Mesendoderm (in vitro differentiated cells): ENCODE measurements around the gene EPS8. TPM values are rescaled to one million over a fixed set of nuclear protein-coding genes. Genes with fewer than 3 reads are reported as not detected.

ENCODE experiments used
- DNase-seq: peaks from one replicate; pipeline ENCODE4 v3.0.0; 2013
- H2AK5ac ChIP-seq: 2 replicates; pipeline ENCODE4 v1.6.1; 2013; ENCODE audit warnings: low read length, inconsistent platforms
- H2BK120ac ChIP-seq: 2 replicates; pipeline ENCODE4 v1.6.1; 2013; ENCODE audit warnings: low read depth, mild to moderate bottlenecking, low read length, moderate library complexity, mixed read lengths
- H2BK15ac ChIP-seq: replicated peaks from 2 replicates; pipeline ENCODE4 v1.6.1; 2013; ENCODE audit warnings: low read depth, mild to moderate bottlenecking, moderate library complexity
- H2BK5ac ChIP-seq: 2 replicates; pipeline ENCODE4 v1.6.1; 2013; ENCODE audit warnings: low read length, inconsistent platforms
- H3K18ac ChIP-seq: 2 replicates; pipeline ENCODE4 v1.6.1; 2013; ENCODE audit warnings: mild to moderate bottlenecking, low read length, mixed read lengths
- H3K23ac ChIP-seq: one replicate; pipeline ENCODE4 v1.6.1; 2013; ENCODE audit warnings: low read length
- H3K27ac ChIP-seq: 2 replicates; pipeline ENCODE4 v1.5.1; 2013; ENCODE audit warnings: low read depth, mild to moderate bottlenecking, inconsistent platforms, low read length, moderate library complexity
- H3K27me3 ChIP-seq: 2 replicates; pipeline ENCODE4 v1.6.1; 2013; ENCODE audit warnings: low read length, control low read depth, mild to moderate bottlenecking, inconsistent platforms; ENCODE audit not compliant: insufficient read depth, poor library complexity
- H3K36me3 ChIP-seq: 2 replicates; pipeline ENCODE4 v1.6.1; 2013; ENCODE audit warnings: low read length, inconsistent platforms; ENCODE audit not compliant: control insufficient read depth, insufficient read depth
- H3K4ac ChIP-seq: one replicate; pipeline ENCODE4 v1.6.1; 2013; ENCODE audit warnings: low read depth, mild to moderate bottlenecking, low read length, moderate library complexity
- H3K4me1 ChIP-seq: 2 replicates; pipeline ENCODE4 v1.6.1; 2013; ENCODE audit warnings: low read depth, low read length, inconsistent platforms; ENCODE audit not compliant: control insufficient read depth
- H3K4me2 ChIP-seq: 2 replicates; pipeline ENCODE4 v1.6.1; 2013; ENCODE audit warnings: low read length
- H3K4me3 ChIP-seq: 2 replicates; pipeline ENCODE4 v1.5.1; 2013; ENCODE audit warnings: mild to moderate bottlenecking, low read length
- H3K56ac ChIP-seq: one replicate; pipeline ENCODE4 v1.6.1; 2013; ENCODE audit warnings: low read length
- H3K79me1 ChIP-seq: 2 replicates; pipeline ENCODE4 v1.6.1; 2013; ENCODE audit warnings: low read length, inconsistent platforms
- H3K79me2 ChIP-seq: 2 replicates; pipeline ENCODE4 v1.6.1; 2013; ENCODE audit warnings: mild to moderate bottlenecking, low read length; ENCODE audit not compliant: control insufficient read depth, insufficient read depth
- H3K9ac ChIP-seq: 2 replicates; pipeline ENCODE4 v1.6.1; 2013; ENCODE audit warnings: low read length, inconsistent platforms
- H4K5ac ChIP-seq: one replicate; pipeline ENCODE4 v1.6.1; 2013; ENCODE audit warnings: low read length
- H4K8ac ChIP-seq: one replicate; pipeline ENCODE4 v1.6.1; 2013; ENCODE audit warnings: low read depth, mild to moderate bottlenecking, control low read depth, low read length, moderate library complexity
- WGBS: extraction: QIAGEN DNeasy Blood & Tissue Kit; methylation state at CpG from one replicate; pipeline ENCODE4 v1.1.7; 2013; ENCODE audit warnings: low lambda C conversion rate, missing lambda C conversion rate; ENCODE audit not compliant: insufficient coverage; ENCODE audit errors: extremely low coverage; 5-methylcytosine and 5-hydroxymethylcytosine counted together
- small RNA-seq: library from polyadenylated mRNA; stranded (forward); fragments of <200 nt; extraction: miRNeasy Mini kit (QIAGEN cat#:217004); gene quantifications from one replicate; pipeline ENCODE3, GENCODE V24; 2013; ENCODE audit not compliant: insufficient read depth

Gene EPS8

GRCh38 chr12:15574353-15574752 is 214.8 kb downstream of the EPS8 start:
- Histone ChIP-seq H3K79me1 (no peaks in the 10 kb centered on the region), H3K4ac (no peak overlapping the region), H2BK120ac (no peak overlapping the region), H3K27me3 (no peaks in the 10 kb centered on the region), H2AK5ac (no peak overlapping the region), H4K5ac (no peak overlapping the region), H3K4me3 (no peak overlapping the region), H3K79me2 (no peaks in the 10 kb centered on the region), H3K4me1 (no peaks in the 10 kb centered on the region), H4K8ac (no peak overlapping the region), H3K9ac (no peak overlapping the region), H2BK5ac (no peak overlapping the region), H3K23ac (no peak overlapping the region), H3K18ac (no peak overlapping the region), H3K56ac (no peak overlapping the region), H3K27ac (no peak overlapping the region), H3K36me3 (no peaks in the 10 kb centered on the region), H2BK15ac (no peak overlapping the region), H3K4me2 (no peak overlapping the region)
- no peak for DNase-seq
- no CpG with 5 or more reads among the region's 1 CpG for WGBS

Small RNAs within 50 kb of the gene (small RNA-seq; reads per million reads assigned to genes)
- gene RNU6-251P: not detected
